Measurements from ENCODE around the gene AP1G2.
A peak's percentile ranks its signal among the peaks of the same experiment; 100 is the strongest.

The AP1G2 gene

DNA sequence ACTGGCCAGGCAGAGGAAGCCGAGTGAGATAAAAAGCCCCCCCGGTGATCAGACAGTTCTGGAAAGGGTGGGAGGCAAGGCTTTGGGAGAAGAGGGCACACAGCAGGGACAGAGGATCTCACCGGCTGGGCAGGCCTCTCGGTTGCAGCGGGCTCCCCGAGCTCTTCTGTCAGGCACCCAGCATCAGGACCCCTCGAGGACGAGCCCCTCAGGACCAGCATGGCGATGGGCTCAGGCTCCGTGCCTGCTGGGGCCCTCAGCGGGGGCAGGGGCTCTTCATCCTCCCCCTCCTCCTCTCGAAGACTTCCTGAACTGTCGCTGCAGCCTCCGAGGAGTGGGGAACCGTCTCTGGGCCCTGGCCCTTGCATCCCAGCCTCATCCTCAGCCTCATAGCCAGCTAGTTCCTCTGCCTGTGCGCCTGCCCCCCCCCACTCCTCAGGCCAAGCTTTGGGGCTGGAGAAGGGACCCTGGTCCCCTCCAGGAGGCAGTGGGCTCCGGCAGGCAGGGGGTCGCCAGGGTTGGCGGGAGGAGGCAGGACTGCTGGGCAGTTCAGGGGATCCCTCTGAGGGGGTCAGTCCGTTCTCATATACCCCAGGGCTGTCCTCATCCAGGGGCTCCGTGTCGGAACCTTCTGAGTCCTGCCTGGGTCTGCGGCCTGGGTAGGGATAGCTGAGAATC is 3.4 kb upstream of the AP1G2 start:
- Mint-ChIP-seq H3K36me3 (ENCODE audit: low read depth) (peaks cover 17% of the 10 kb centered on the region), H3K27me3 (peaks cover 24% of the 10 kb centered on the region), H3K4me3 (no peak overlapping the region), H3K4me1 (ENCODE audit: low read depth) (peaks cover 24% of the 10 kb centered on the region), H3K27ac (no peak overlapping the region), H3K9me3 (no peaks in the 10 kb centered on the region)
- peak; percentile 25 for DNase-seq

DNA sequence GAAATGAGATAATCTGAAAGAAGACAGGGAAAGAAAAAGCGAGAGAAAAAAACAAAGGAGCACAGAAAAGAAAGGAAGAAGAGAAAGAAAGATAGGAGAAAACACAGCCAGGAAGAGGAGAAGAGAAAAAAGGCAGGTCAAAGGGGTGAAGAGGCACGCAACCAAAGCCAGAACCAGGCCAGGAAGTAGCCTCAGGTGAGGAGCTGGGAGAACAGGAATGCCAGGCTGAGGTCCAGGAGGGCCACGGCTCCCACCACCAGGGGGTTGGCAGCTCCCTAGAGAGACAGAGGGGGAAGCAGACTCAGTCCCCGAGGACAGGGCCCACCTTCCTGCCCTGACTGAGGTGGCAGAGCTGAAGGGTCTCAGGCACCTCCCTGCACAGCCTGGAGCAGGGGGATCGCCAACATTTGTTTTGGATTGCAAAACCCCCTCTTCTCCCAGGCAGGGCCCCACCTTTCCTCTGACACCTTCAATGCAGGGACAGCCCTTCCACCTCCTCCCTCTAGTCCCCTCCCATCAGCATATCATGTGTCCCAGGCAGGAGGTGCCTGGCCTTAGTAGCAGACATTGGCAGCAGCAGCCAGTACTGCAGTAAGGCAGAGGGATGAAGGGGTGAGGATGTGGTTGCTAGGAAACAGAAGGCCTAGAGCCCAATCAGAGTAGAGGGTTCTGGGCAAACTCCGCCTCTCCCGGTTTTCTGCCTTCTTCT is 2.0 kb upstream of the AP1G2 start:
- Mint-ChIP-seq H3K36me3 (ENCODE audit: low read depth) (peaks cover 30% of the 10 kb centered on the region), H3K4me1 (ENCODE audit: low read depth) (peaks cover 24% of the 10 kb centered on the region), H3K4me3 (no peak overlapping the region), H3K27ac (peak overlapping the region; percentile 7), H3K27me3 (peaks cover 14% of the 10 kb centered on the region), H3K9me3 (no peaks in the 10 kb centered on the region)
- DNase-seq: no peak

DNA sequence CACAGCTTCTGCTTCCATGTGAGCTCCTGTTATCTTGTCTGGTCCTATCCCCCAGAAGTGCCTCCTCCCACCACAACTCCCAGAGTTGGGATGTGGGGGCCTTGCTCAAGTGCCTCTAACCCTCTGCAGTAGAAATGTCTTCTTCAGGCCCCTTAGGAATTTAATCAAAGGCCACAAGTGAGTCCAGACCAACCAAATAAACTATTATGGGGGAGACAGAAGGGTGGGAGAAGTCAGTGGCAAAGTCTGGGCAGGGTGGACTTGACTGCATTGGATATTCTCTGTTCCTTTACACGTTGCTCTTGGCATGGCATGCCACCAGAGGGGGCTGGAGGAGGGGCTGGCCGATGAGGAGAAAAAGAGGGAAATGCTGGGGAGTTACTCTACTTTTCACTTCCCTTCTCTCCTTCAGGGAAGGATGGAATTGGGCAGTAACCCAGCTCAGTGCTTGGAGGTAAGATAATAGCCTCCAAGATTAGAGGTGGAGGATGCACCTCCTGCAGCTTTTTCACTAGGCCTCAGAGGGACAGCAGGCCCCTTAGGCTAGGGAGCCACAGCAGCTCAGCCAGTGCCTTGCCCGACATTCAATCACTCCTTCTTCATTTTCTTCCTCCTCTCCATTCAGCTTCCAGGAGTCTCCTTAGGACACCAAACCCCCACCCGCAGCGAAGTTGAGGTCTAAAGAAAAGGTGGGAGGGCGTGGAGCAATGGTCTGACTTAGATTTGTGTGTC is 1.2 kb upstream of the AP1G2 start:
- Mint-ChIP-seq H3K27me3 (peaks cover 12% of the 10 kb centered on the region), H3K27ac (peak overlapping the region; percentile 98), H3K4me1 (ENCODE audit: low read depth) (peaks cover 24% of the 10 kb centered on the region), H3K4me3 (peak overlapping the region; percentile 96), H3K36me3 (ENCODE audit: low read depth) (peaks cover 39% of the 10 kb centered on the region), H3K9me3 (no peaks in the 10 kb centered on the region)
- no peak for DNase-seq

DNA sequence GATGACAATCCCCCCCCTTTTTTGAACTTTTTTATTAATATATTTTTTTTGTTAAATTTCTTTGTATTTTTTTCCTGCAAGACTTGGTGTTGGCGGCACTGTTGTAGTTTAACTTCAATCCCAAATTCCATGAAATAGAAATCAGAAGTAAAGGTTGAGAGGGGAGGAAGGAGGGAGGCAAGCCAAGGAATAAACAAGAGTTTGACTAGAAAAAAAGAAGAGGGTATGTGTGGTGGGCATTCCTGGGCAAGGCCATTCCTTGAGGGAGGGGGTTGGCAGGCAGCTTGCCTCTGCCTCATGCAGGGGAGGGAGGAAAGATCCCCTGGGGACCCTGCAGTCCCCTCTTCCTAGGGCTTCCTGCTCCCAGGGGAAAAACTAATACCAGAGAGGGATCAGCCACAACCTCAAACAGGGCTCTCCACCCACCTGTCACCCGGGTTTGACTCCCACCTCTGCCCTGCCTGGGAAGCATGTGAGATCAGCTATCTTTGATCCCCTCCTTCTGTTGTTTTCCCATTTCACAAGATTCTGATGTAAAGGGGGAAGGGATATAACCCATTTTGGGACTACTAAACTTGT is 519 bp upstream of the AP1G2 start:
- H3K9me3 Mint-ChIP-seq: no peaks in the 10 kb centered on the region

GRCh38 chr14:23566778-23567185 is 809 bp downstream of the AP1G2 start:
- H3K27ac Mint-ChIP-seq: peak overlapping the region; percentile 98
- peaks cover 30% of the 10 kb centered on the region for H3K4me1 Mint-ChIP-seq (ENCODE audit: low read depth)
- peaks cover 58% of the 10 kb centered on the region for H3K36me3 Mint-ChIP-seq (ENCODE audit: low read depth)
- H3K9me3 Mint-ChIP-seq: no peaks in the 10 kb centered on the region
- DNase-seq: no peak
- H3K4me3 Mint-ChIP-seq: peak overlapping the region; percentile 96
- H3K27me3 Mint-ChIP-seq: no peaks in the 10 kb centered on the region

More for the DNA sequence above, 519 bp upstream of the AP1G2 start:
- Mint-ChIP-seq H3K4me3 (peak overlapping the region; percentile 96), H3K27ac (peak overlapping the region; percentile 98), H3K4me1 (ENCODE audit: low read depth) (peaks cover 24% of the 10 kb centered on the region), H3K27me3 (peaks cover 6% of the 10 kb centered on the region), H3K36me3 (ENCODE audit: low read depth) (peaks cover 45% of the 10 kb centered on the region)
- no peak for DNase-seq

DNA sequence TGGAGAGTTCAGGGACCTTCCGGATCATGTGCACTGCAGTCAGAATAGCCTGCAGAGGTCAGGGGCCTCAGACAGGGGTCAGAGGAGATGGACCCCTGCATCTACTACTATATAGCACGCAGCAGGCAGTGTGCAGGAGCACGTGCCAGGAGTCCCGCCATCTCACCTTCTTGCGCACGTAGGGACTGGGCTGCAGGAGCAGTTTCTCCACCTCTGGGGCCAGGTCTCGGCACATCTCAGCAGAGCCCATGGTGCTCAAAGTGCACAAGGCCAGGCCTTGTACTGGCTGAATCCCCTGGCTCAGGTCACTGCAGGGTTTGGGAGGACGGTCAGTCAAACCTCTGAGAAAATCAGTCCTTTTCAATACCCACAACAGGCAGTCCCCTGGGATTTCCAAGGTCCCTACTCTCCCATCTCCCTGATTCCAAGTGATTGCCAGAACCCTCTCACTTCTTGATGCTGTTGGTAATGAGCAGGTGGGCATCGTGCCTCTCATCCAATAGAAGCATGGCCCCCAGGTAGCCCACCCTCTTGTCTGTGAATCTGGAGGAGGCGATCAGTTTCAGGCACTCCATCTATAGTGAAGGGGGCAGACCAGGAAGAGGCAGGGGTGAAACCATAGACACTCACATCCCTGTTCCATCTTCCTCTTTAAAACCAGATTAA is 1.3 kb downstream of the AP1G2 start:
- no peak for DNase-seq
- peaks cover 64% of the 10 kb centered on the region for H3K36me3 Mint-ChIP-seq (ENCODE audit: low read depth)
- no peaks in the 10 kb centered on the region for H3K27me3 Mint-ChIP-seq
- H3K4me3 Mint-ChIP-seq: peak overlapping the region; percentile 96
- peak overlapping the region; percentile 98 for H3K27ac Mint-ChIP-seq
- H3K9me3 Mint-ChIP-seq: no peaks in the 10 kb centered on the region
- peaks cover 31% of the 10 kb centered on the region for H3K4me1 Mint-ChIP-seq (ENCODE audit: low read depth)

DNA sequence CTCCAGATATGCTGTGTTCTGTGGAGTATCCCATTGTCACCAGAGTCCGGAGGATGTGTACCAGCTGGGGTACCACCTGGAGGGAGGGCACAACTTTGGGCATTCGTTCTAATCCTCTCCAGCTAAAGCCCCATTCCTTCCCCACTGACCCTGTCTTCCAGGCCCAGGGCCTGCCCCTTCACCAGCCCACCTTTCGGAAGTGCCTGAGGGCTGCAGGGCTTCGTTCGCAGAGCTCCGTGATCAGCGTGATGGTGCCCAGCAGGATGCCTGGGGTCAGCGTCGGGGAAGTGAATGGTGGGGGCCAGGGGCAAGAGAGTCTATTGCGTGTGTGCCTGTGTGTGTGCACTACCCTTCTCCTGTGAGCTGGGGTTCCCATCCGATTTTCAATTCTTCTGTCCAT is 2.0 kb downstream of the AP1G2 start:
- Mint-ChIP-seq H3K4me1 (ENCODE audit: low read depth) (peaks cover 34% of the 10 kb centered on the region), H3K36me3 (ENCODE audit: low read depth) (peaks cover 70% of the 10 kb centered on the region), H3K27me3 (no peaks in the 10 kb centered on the region), H3K27ac (peak overlapping the region; percentile 41), H3K4me3 (peak overlapping the region; percentile 96), H3K9me3 (no peaks in the 10 kb centered on the region)
- no peak for DNase-seq

GRCh38 chr14:23564876-23565275 is 2.7 kb downstream of the AP1G2 start:
- peaks cover 39% of the 10 kb centered on the region for H3K4me1 Mint-ChIP-seq (ENCODE audit: low read depth)
- no peaks in the 10 kb centered on the region for H3K27me3 Mint-ChIP-seq
- peaks cover 77% of the 10 kb centered on the region for H3K36me3 Mint-ChIP-seq (ENCODE audit: low read depth)
- peak overlapping the region; percentile 66 for H3K27ac Mint-ChIP-seq
- H3K4me3 Mint-ChIP-seq: no peak overlapping the region
- no peak for DNase-seq
- H3K9me3 Mint-ChIP-seq: no peaks in the 10 kb centered on the region

GRCh38 chr14:23564181-23564812 is 3.3 kb downstream of the AP1G2 start:
- Mint-ChIP-seq H3K4me3 (no peak overlapping the region), H3K9me3 (no peaks in the 10 kb centered on the region), H3K36me3 (ENCODE audit: low read depth) (peaks cover 83% of the 10 kb centered on the region), H3K27ac (peak overlapping the region; percentile 76), H3K4me1 (ENCODE audit: low read depth) (peaks cover 44% of the 10 kb centered on the region), H3K27me3 (no peaks in the 10 kb centered on the region)
- peak; percentile 29 for DNase-seq

- no peak for DNase-seq
- peaks cover 90% of the 10 kb centered on the region for H3K36me3 Mint-ChIP-seq (ENCODE audit: low read depth)
- no peaks in the 10 kb centered on the region for H3K27me3 Mint-ChIP-seq
- H3K27ac Mint-ChIP-seq: peak overlapping the region; percentile 76
- peaks cover 40% of the 10 kb centered on the region for H3K4me1 Mint-ChIP-seq (ENCODE audit: low read depth)
- H3K9me3 Mint-ChIP-seq: no peaks in the 10 kb centered on the region
- no peak overlapping the region for H3K4me3 Mint-ChIP-seq
Observed at GRCh38 chr14:23563473-23564180, 4.0 kb downstream of the AP1G2 start.

- H3K4me1 Mint-ChIP-seq (ENCODE audit: low read depth): peaks cover 39% of the 10 kb centered on the region
- peak; percentile 67 for DNase-seq
- no peak overlapping the region for H3K4me3 Mint-ChIP-seq
- H3K9me3 Mint-ChIP-seq: no peaks in the 10 kb centered on the region
- no peaks in the 10 kb centered on the region for H3K27me3 Mint-ChIP-seq
- H3K27ac Mint-ChIP-seq: peak overlapping the region; percentile 14
- peaks cover 97% of the 10 kb centered on the region for H3K36me3 Mint-ChIP-seq (ENCODE audit: low read depth)
Observed at GRCh38 chr14:23562822-23563472, 4.6 kb downstream of the AP1G2 start.

GRCh38 chr14:23561873-23562821 is 5.4 kb downstream of the AP1G2 start:
- peaks cover 98% of the 10 kb centered on the region for H3K36me3 Mint-ChIP-seq (ENCODE audit: low read depth)
- no peaks in the 10 kb centered on the region for H3K9me3 Mint-ChIP-seq
- H3K27me3 Mint-ChIP-seq: no peaks in the 10 kb centered on the region
- H3K4me1 Mint-ChIP-seq (ENCODE audit: low read depth): peaks cover 41% of the 10 kb centered on the region
- peak overlapping the region; percentile 79 for H3K27ac Mint-ChIP-seq
- H3K4me3 Mint-ChIP-seq: no peak overlapping the region
- DNase-seq: peak; percentile 36

Measured in activated T-cell treated with anti-CD3 and anti-CD28 coated beads, Interleukin-2, amount 50 U/mL, for 24 hours (primary cell).